Calu3 (cell line): ENCODE measurements around the gene TM4SF5. TPM values are rescaled to one million over a fixed set of nuclear protein-coding genes. Genes with fewer than 3 reads are reported as not detected.
A peak's percentile ranks its signal among the peaks of the same experiment; 100 is the strongest.
"Not testable (repeated sequence)": the region's sequence is repeated elsewhere in the genome, so short reads cannot be mapped to it uniquely, and the experiment has no call there.

Experiments
- BruUV-seq: library from RNA; stranded (reverse); fragments of 400-500 nt; replicated peaks from 2 replicates; lab custom pipeline; 2021; lab: Mats Ljungman, UMichigan
- CTCF ChIA-PET: fragments of 300-600 bp; sonication (Branson Sonifier 250); formaldehyde crosslinking; loops from one replicate; lab custom pipeline; 2022; ENCODE audit warnings: antibody characterized with exemption; lab: Charles Lee
- DNase-seq: peaks from one replicate; pipeline ENCODE4 v3.0.0; 2022
- H3K27ac Mint-ChIP-seq: one replicate; pipeline ENCODE4 v1.8.0; 2022; ENCODE audit warnings: mixed read lengths; ENCODE audit not compliant: unreplicated experiment
- H3K27me3 Mint-ChIP-seq: one replicate; pipeline ENCODE4 v1.8.0; 2022; ENCODE audit warnings: mixed read lengths; ENCODE audit not compliant: unreplicated experiment
- H3K36me3 Mint-ChIP-seq: one replicate; pipeline ENCODE4 v1.8.0; 2022; ENCODE audit warnings: mild to moderate bottlenecking, moderate library complexity, mixed read lengths; ENCODE audit not compliant: insufficient read depth, unreplicated experiment
- H3K4me1 Mint-ChIP-seq: one replicate; pipeline ENCODE4 v1.8.0; 2022; ENCODE audit warnings: mild to moderate bottlenecking, low read depth, mixed read lengths; ENCODE audit not compliant: unreplicated experiment
- H3K4me3 Mint-ChIP-seq: one replicate; pipeline ENCODE4 v1.8.0; 2022; ENCODE audit warnings: mild to moderate bottlenecking, low read depth, moderate library complexity, mixed read lengths; ENCODE audit not compliant: unreplicated experiment
- H3K9me3 Mint-ChIP-seq: one replicate; pipeline ENCODE4 v1.8.0; 2022; ENCODE audit warnings: low read depth, mixed read lengths; ENCODE audit not compliant: unreplicated experiment
- intact Hi-C: fragments of 100-400 bp; cut with micrococcal nuclease; formaldehyde crosslinking; loops from one replicate; pipeline ENCODE4 v1.10.0; 2022; ENCODE audit not compliant: unreplicated experiment
- total RNA-seq: library from RNA; stranded (reverse); gene quantifications from 2 replicates; pipeline ENCODE4 v1.2.3, GENCODE V29; 2022
- TF ChIP-seq, protein P1 (sequence below): fragments of 200-600 bp; IDR thresholded peaks from one replicate; pipeline ENCODE4 v1.8.0; 2022; ENCODE audit warnings: antibody characterized with exemption; ENCODE audit not compliant: unreplicated experiment

Gene TM4SF5
- total RNA-seq, 1 experiment from 2014 or later = 0.54 TPM

DNA sequence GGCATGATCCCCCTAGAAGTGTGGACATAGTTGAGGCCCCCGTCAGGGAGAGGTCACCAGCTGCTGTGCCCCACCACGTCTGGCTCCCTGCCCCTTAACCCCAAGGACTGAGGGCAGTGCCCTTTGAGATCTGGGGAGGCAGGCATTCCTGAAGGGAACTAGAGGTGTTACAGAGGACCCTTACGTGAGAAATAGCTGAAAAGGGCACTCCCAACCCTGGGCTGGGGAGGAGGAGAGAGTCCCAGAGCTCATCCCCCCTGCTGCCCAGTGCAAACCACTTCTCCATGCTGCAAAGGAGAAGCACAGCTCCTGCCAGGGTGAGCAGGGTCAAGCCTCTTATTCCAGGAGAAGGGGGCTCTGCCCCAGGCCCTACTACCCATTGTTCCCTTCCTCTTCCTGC, 51.1 kb downstream of the TM4SF5 start:
- CTCF ChIA-PET = no interaction called here

DNA sequence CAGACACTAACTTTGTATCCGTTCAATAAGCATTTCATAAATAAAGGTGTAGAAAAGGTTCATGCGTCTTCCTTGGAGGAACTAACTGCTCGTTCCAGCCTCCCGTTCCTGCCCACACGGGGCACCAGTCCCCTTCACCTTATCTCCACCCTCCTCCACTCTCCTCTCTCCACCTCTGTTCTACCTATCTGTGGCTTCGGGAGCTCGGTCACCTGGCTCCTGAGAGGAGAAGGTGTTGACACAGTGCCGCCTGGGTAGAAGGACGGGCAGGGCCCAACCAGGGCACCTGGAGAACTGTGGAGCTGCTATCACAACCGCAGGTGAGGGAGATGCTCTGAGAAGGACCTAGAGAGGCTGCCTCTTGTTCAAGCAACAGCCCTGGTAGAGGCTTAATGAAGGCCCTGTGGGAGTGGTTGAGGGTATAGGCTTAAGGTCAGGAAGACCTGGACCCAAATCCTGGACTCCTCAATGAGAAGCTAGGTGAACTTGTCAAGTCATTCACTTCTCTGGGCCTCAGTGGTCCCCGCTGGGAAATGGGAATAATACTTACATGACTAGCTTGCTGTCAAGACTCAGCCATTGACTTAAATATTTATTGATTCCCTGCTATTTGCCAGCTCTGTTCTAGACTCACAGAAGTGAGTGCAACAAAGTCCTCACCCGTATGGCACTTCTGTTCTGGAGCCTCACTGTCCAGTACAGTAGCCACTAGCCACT, 51.8 kb downstream of the TM4SF5 start:
- Mint-ChIP-seq H3K9me3 (no peaks in the 10 kb centered on the region), H3K36me3 (no peaks in the 10 kb centered on the region), H3K4me3 (no peak overlapping the region), H3K27me3 (no peaks in the 10 kb centered on the region), H3K27ac (no peak overlapping the region), H3K4me1 (peaks cover 2% of the 10 kb centered on the region)
- no TSS peak for BruUV-seq
- DNase-seq = no peak
- TF ChIP-seq, protein P1, sequence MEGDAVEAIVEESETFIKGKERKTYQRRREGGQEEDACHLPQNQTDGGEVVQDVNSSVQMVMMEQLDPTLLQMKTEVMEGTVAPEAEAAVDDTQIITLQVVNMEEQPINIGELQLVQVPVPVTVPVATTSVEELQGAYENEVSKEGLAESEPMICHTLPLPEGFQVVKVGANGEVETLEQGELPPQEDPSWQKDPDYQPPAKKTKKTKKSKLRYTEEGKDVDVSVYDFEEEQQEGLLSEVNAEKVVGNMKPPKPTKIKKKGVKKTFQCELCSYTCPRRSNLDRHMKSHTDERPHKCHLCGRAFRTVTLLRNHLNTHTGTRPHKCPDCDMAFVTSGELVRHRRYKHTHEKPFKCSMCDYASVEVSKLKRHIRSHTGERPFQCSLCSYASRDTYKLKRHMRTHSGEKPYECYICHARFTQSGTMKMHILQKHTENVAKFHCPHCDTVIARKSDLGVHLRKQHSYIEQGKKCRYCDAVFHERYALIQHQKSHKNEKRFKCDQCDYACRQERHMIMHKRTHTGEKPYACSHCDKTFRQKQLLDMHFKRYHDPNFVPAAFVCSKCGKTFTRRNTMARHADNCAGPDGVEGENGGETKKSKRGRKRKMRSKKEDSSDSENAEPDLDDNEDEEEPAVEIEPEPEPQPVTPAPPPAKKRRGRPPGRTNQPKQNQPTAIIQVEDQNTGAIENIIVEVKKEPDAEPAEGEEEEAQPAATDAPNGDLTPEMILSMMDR = no peak
- CTCF ChIA-PET = no interaction called here
- intact Hi-C loops = no loop called here

More for the DNA sequence above, 51.1 kb downstream of the TM4SF5 start:
- Mint-ChIP-seq H3K4me3 (no peak overlapping the region), H3K9me3 (no peaks in the 10 kb centered on the region), H3K4me1 (no peaks in the 10 kb centered on the region), H3K36me3 (no peaks in the 10 kb centered on the region), H3K27ac (no peak overlapping the region), H3K27me3 (no peaks in the 10 kb centered on the region)
- no peak for DNase-seq
- no TSS peak for BruUV-seq
- intact Hi-C loops = no loop called here
- TF ChIP-seq, protein P1 = no peak

DNA sequence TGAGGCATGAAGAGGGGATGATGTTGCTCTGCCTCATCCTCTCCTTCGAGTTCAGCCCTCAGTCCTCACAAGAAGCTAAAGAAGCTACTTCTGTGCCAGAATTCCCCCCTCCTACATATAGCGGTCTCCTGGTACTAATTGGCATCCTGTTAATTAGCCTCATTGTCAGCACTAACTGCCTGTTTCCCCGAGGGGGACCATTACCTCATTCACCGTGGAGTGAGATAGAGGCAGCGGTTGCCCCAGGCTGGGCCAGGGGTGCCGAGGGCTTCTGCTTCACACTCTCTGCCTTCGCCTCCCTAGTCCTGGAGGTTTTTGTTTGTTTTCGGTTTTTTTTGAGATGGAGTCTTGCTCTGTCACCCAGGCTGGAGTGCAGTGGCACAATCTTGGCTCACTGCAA, 55.7 kb downstream of the TM4SF5 start:
- no peak for DNase-seq
- Mint-ChIP-seq H3K36me3 (no peaks in the 10 kb centered on the region), H3K9me3 (no peaks in the 10 kb centered on the region), H3K27ac (no peak overlapping the region), H3K4me1 (peaks cover 9% of the 10 kb centered on the region), H3K27me3 (no peaks in the 10 kb centered on the region), H3K4me3 (no peak overlapping the region)
- CTCF ChIA-PET = no interaction called here
- intact Hi-C loops = no loop called here
- BruUV-seq = no TSS peak
- TF ChIP-seq, protein P1 = no peak

DNA sequence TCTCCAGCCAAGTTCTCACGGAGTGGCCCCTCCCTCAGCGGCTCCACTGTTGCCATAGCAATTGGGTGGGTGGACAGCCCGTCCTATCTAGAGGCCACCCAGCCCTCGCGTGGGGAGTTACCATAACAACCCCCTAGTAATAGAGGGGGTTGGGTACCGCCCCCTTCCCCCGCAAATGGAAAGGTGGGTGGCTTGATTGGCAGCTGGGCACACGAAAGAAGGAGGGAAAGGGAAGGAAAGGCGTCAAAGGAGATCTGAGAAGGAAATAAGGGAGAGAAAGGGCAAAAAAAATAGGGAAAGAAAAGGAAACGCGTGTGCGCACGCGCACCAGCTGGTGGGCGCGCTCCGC, 61.1 kb downstream of the TM4SF5 start:
- DNase-seq, H3K27me3 Mint-ChIP-seq, BruUV-seq, intact Hi-C loops, H3K9me3 Mint-ChIP-seq, CTCF ChIA-PET: not testable (repeated sequence)
- peak overlapping the region; percentile 98 for H3K27ac Mint-ChIP-seq
- H3K4me3 Mint-ChIP-seq = peak overlapping the region; percentile 93
- H3K36me3 Mint-ChIP-seq = peaks cover 25% of the 10 kb centered on the region
- peaks cover 31% of the 10 kb centered on the region for H3K4me1 Mint-ChIP-seq

Other genes starting within 250 kb of the TM4SF5 start
- 61.6 and 64.2 TPM in 2 replicates for gene MYBBP1A, start 216.5 kb upstream of the TM4SF5 start, total RNA-seq
- gene GGT6, start 211.3 kb upstream of the TM4SF5 start, total RNA-seq = 1.1 and 1.8 TPM in 2 replicates
- not detected in 2 replicates for gene SMTNL2, start 187.4 kb upstream of the TM4SF5 start, total RNA-seq
- gene ALOX15, start 130.2 kb upstream of the TM4SF5 start, total RNA-seq = 0.27 and 0.38 TPM in 2 replicates
- gene PELP1, start 67.7 kb upstream of the TM4SF5 start, total RNA-seq = 55.0 and 56.9 TPM in 2 replicates
- gene ARRB2, start 61.3 kb upstream of the TM4SF5 start, total RNA-seq = 21.1 and 27.6 TPM in 2 replicates
- gene MED11, start 40.5 kb upstream of the TM4SF5 start, total RNA-seq = 10.9 and 13.5 TPM in 2 replicates
- gene ZMYND15, start 32.1 kb upstream of the TM4SF5 start, total RNA-seq = 2.2 and 2.5 TPM in 2 replicates
- 73.1 and 77.6 TPM in 2 replicates for gene CXCL16, start 32.0 kb upstream of the TM4SF5 start, total RNA-seq
- 0.59 TPM in 1 of 2 replicates, not detected in the other for gene VMO1, start 14.5 kb downstream of the TM4SF5 start, total RNA-seq
- gene GLTPD2, start 17.1 kb downstream of the TM4SF5 start, total RNA-seq = 0.71 and 0.76 TPM in 2 replicates
- 121 and 132 TPM in 2 replicates for gene PSMB6, start 24.3 kb downstream of the TM4SF5 start, total RNA-seq
- 11.0 and 13.0 TPM in 2 replicates for gene PLD2, start 35.3 kb downstream of the TM4SF5 start, total RNA-seq
- 86.8 and 106 TPM in 2 replicates for gene MINK1, start 61.5 kb downstream of the TM4SF5 start, total RNA-seq
- gene C17orf107, start 127.7 kb downstream of the TM4SF5 start, total RNA-seq = 2.1 and 3.2 TPM in 2 replicates
- gene CHRNE, start 131.2 kb downstream of the TM4SF5 start, total RNA-seq = 0.19 TPM in 1 of 2 replicates, not detected in the other
- not detected in 2 replicates for gene GP1BA, start 160.4 kb downstream of the TM4SF5 start, total RNA-seq
- gene SLC25A11, start 168.2 kb downstream of the TM4SF5 start, total RNA-seq = 37.7 and 38.4 TPM in 2 replicates
- 65.2 and 77.0 TPM in 2 replicates for gene RNF167, start 168.4 kb downstream of the TM4SF5 start, total RNA-seq
- 580 and 605 TPM in 2 replicates for gene PFN1, start 176.6 kb downstream of the TM4SF5 start, total RNA-seq
- gene ENO3, start 179.2 kb downstream of the TM4SF5 start, total RNA-seq = 12.3 and 12.9 TPM in 2 replicates
- 34.3 and 34.9 TPM in 2 replicates for gene SPAG7, start 195.9 kb downstream of the TM4SF5 start, total RNA-seq
- gene CAMTA2, start 215.8 kb downstream of the TM4SF5 start, total RNA-seq = 21.4 and 32.3 TPM in 2 replicates
- gene INCA1, start 225.6 kb downstream of the TM4SF5 start, total RNA-seq = 0.54 TPM in 1 of 2 replicates, not detected in the other
- 65.9 and 69.4 TPM in 2 replicates for gene KIF1C, start 226.1 kb downstream of the TM4SF5 start, total RNA-seq